Activated CD4-positive, CD25-positive, alpha-beta regulatory T cell treated with anti-CD3 and anti-CD28 coated beads, Interleukin-2, amount 50 U/mL, for 24 hours (primary cell): ENCODE measurements around the gene CLCA4.
"Not testable (repeated sequence)": the region's sequence is repeated elsewhere in the genome, so short reads cannot be mapped to it uniquely, and the experiment has no call there.

Source experiments
- ATAC-seq, 2 donors: fragments of 150-1000 bp; cut with Tn5 transposase; one replicate each; pipeline ENCODE4 v1.10.0; 2021; ENCODE audit warnings: mild to moderate bottlenecking in 1 of 2, moderate library complexity in 1 of 2

The CLCA4 gene

GRCh38 chr1:86537928-86538695, 8.8 kb upstream of the CLCA4 start:
- ATAC-seq, result no peak

DNA sequence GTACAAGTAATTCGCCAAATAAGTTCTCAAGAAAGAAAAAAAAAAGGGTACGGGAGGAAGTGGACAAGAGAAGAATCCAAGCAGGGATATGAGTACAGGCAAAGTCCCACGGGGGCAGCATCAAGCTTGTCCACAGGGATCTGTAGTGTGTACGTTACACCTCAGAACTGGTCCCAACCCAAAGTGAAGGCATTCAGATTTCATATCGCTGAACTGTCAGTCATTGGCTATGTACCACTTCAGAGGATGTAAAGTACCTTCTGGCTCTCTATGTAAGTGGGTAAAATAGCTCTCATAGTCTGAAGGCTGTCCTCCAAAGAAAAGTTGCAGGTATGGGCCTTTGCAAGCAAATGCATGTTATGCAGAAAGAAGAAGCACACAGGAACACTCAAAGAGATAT, 8.1 kb upstream of the CLCA4 start:
- no peak for ATAC-seq

GRCh38 chr1:86541859-86542258, 5.0 kb upstream of the CLCA4 start:
- ATAC-seq, result no peak

GRCh38 chr1:86542631-86543030, 4.2 kb upstream of the CLCA4 start:
- no peak for ATAC-seq

GRCh38 chr1:86548839-86549238, 2.0 kb downstream of the CLCA4 start:
- no peak for ATAC-seq

DNA sequence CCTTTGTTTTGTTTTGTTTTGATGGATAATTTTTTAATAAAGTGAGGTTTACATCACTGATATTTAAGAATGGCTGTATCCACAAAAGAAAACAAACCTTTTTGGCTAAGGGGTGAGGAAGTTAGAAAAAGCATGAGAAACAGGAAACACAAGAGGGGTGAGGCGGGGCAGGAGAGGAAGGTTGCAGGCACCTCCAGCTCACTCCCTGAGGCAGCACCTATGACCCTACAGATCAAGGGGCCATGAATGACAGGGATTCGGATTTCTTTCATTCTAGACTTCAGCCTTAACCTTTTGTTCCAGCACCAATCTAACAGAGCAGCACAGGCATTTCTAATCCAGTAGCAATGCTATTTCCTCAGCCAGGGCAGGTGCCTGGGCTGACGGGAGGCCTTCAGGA, 4.4 kb downstream of the CLCA4 start:
- ATAC-seq, result no peak

- no peak for ATAC-seq
These were observed 5.5 kb downstream of the CLCA4 start for GRCh38 chr1:86552376-86552775.

DNA sequence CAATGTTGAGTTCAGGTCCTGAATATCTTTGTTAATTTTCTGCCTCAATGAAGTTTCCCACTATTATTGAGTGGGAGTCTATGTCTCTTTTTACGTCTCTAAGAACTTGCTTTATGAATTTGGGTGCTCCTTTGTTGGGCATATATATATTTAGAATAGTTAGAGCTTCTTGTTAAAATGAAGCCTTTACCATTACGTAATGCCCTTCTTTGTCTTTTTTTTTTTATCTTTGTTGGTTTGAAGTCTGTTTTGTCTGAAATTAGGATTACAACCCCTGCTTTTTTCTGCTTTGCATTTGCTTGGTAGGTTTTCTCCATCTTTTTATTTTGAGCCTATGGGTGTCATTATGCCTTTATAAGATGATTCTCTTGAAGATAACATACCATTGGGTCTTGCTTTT, 10.9 kb downstream of the CLCA4 start:
- no peak for ATAC-seq

- ATAC-seq, result no peak
These were observed 17.0 kb downstream of the CLCA4 start for GRCh38 chr1:86563849-86564248.

DNA sequence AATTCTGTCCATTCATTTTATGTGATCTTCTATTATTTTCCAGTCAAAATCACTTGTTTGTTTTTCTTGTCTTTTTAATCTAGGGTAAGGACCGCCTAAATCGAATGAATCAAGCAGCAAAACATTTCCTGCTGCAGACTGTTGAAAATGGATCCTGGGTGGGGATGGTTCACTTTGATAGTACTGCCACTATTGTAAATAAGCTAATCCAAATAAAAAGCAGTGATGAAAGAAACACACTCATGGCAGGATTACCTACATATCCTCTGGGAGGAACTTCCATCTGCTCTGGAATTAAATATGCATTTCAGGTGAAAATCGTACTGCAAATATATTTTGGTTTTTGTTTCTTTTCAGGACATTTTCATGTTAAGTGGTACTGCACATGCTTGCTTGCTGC, 20.5 kb downstream of the CLCA4 start:
- ATAC-seq, result no peak

GRCh38 chr1:86567878-86568277, 21.0 kb downstream of the CLCA4 start:
- no peak for ATAC-seq

GRCh38 chr1:86573763-86574484, 27.0 kb downstream of the CLCA4 start:
- no peak for ATAC-seq

- no peak for ATAC-seq
These were observed 34.4 kb downstream of the CLCA4 start for GRCh38 chr1:86581231-86581630.

DNA sequence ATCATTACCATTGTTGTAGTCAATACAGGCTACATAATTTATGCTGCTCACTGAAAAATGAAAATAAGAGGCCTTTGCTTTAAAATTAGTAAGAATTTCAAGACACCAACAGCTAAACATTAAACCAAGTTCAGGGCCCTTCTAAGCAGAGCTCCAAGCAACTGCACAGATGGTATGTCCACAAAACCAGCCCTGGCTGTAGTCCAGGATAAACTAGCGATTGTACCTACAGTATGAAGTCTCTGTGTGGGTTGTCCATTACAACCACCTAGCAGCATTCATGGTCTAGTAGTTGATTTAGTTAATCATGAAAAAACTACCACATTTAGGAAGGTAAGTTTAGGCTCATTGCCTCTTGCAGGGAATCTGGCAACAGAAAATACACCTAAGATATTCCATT, 35.3 kb downstream of the CLCA4 start:
- no peak for ATAC-seq

GRCh38 chr1:86583032-86583431, 36.2 kb downstream of the CLCA4 start:
- ATAC-seq, result no peak

DNA sequence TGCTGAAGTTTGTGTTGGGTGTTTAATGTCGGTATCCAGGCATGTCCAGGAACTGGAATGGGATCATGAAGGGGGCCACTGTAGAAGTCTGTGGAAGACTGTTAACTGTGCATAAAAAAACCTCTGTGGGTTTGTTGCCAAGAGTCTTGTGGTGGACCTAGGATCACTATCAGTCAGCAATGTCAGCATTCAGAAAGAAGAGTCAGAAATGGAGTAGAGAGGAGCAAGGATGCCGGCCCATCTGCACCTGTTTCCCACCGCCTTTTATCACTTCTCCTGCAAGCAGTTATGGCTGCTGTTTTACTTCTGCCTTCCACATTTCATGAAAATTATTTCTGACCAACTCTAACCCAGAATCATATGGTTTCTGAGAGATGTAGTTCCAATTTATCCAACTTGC, 36.7 kb downstream of the CLCA4 start:
- no peak for ATAC-seq

DNA sequence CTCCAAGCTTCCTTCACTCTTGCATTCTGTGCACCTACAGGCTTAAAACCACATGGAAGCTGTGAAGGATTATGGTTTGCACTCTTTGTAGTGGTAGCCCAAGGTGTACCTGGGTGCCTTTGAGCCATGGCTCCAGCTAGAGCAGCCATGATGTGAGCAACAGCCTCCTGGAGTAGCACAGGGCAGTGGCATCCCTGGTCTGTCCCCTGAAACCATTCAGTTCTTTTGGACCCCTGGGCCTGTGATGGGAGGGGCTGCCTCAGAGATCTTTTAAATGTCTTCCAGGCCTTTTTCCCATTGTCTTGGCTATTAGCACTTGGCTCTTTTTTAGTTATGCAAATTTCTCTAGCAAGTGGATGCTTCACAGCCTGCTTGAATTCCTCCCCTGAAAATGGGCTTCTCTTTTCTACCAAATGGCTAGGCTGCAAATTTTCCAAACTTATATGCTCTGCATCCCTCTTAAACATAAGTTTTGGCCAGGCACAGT, 47.4 kb downstream of the CLCA4 start:
- no peak for ATAC-seq

GRCh38 chr1:86596224-86596623, 49.3 kb downstream of the CLCA4 start:
- no peak for ATAC-seq

DNA sequence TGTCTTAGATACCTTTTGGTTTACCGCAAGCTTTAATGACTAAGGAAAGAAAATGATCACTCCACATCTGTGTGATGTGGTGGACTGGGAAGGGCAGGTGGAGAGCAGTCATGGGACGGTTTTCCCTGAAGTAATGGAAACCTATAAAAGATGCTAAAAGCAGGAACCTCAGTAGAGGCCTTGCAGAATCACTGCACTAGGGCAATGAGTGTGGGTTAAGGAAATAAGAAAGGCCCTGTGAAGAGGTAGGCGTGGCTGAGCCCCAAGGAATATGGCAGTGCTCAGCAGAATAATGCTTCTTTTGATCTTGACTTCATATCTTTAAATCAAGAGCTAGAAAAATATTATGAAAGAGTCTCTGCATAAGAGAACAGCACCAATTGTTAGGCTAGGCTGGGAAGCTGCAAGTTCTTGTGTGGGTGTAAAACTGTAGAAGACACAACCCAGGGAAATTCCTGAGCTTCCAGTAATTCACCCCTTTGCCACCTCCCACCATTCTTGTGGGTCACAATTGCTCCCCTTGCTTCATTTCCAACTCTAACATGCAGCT, 49.9 kb downstream of the CLCA4 start:
- no peak for ATAC-seq

DNA sequence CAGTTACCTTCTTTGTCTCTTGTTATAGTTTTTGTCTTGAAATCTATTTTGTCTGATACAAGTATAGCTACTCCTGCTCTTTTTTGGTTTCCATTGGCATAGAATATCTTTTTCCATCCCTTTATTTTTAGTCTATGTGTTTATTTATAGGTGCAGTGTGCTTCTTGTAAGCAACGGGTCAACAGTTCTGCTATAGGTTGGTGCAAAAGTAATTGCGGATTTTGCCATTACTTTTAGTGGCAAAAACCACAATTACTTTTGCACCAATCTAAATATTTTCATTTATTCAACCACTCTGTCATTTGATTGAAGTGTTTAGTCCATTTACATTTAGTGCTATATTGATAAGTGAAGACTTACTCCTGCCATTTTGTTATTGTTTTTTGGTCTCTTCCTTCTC, 59.2 kb downstream of the CLCA4 start:
- not testable (repeated sequence) for ATAC-seq

DNA sequence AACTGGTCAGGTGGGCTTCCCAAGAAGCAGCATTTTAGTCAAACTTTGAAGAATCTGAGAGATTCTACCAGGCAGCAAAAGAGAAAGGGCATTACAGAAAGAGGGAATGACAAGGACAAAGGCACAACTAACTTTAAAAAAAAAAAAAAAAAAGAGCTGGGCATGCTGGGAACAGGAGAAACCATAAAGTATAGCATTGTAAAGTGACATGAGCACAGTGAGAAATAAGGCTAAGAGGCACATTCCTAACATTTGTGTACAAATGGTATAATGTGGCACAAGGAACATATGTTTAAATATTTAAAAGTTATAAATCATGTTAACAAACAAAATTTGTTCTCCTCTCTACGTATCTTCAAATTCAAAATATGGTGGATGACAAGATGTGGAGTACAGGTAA, 69.6 kb downstream of the CLCA4 start:
- no peak for ATAC-seq

DNA sequence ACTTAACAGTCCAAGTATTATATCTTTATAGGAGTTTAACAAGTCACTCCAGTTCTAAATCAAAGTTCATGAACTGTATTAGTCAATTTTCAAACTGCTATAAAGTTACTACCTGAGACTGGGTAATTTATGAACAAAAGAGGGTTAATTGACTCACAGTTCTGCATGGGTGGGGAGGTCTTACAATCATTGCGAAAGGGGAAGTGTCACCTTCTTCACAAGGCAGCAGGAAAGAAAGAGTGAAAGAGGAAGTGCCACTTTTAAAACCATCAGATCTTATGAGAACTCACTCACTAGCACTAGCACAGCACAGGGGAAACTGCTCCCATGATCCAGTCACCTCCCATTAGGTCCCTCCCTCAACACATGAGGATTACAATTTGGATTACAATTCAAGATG, 70.0 kb downstream of the CLCA4 start:
- ATAC-seq, result peak; percentile 61 to 65

GRCh38 chr1:86618358-86618757, 71.5 kb downstream of the CLCA4 start:
- no peak for ATAC-seq

- no peak for ATAC-seq
These were observed 72.4 kb downstream of the CLCA4 start for GRCh38 chr1:86619313-86619712.
